Breast epithelium (tissue), 3 donors: ENCODE results near the gene SCYGR3.

Experiments used
- POLR2A ChIP-seq: fragments of 450-650 bp; IDR thresholded peaks from one replicate; pipeline ENCODE4 v1.6.1; 2016; ENCODE audit warnings: antibody characterized with exemption, mild to moderate bottlenecking, moderate library complexity
- POLR2AphosphoS5 ChIP-seq, 3 donors: sonication (generic); formaldehyde crosslinking; IDR thresholded peaks; one replicate each; pipeline ENCODE4 v1.6.1; 2017; ENCODE audit warnings: antibody characterized with exemption in 3 of 3
- TF ChIP-seq, protein P1 (sequence below), 3 donors: fragments of 450-650 bp; IDR thresholded peaks; one replicate each; pipeline ENCODE4 v1.5.1; 2016 to 2017; ENCODE audit warnings: antibody characterized with exemption in 3 of 3, mild to moderate bottlenecking in 3 of 3, moderate library complexity in 3 of 3

DNA sequence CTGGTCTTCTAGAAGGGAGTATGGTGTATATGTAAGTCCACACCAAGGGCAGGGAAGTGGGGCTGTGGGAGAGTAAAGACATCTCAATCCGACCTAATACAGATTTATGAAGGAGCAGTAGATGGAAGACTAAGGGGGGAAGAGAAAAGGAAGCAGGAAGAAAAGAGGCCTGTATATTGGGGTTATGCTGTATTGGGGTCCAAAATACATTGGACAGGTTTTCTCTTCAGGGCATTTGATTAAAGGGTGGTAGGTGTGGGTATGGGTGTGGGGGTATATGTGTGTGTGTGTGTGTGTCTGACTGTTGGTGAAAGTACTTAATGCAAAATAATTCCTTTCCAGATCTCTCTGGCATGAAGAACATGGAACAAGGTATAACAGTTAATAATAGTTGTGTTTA lies 49.6 kb downstream of the SCYGR3 start:
- TF ChIP-seq, protein P1, sequence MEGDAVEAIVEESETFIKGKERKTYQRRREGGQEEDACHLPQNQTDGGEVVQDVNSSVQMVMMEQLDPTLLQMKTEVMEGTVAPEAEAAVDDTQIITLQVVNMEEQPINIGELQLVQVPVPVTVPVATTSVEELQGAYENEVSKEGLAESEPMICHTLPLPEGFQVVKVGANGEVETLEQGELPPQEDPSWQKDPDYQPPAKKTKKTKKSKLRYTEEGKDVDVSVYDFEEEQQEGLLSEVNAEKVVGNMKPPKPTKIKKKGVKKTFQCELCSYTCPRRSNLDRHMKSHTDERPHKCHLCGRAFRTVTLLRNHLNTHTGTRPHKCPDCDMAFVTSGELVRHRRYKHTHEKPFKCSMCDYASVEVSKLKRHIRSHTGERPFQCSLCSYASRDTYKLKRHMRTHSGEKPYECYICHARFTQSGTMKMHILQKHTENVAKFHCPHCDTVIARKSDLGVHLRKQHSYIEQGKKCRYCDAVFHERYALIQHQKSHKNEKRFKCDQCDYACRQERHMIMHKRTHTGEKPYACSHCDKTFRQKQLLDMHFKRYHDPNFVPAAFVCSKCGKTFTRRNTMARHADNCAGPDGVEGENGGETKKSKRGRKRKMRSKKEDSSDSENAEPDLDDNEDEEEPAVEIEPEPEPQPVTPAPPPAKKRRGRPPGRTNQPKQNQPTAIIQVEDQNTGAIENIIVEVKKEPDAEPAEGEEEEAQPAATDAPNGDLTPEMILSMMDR (IDR thresholded peaks at IDR 0.05) = no peak
- TF ChIP-seq POLR2AphosphoS5 (IDR thresholded peaks at IDR 0.05) (no peak), POLR2A (no peak)
